H1 (cell line): ENCODE data around the gene MYO9B. TPM values are rescaled to one million over a fixed set of nuclear protein-coding genes. Genes with fewer than 3 reads are reported as not detected.
A peak's percentile ranks its signal among the peaks of the same experiment; 100 is the strongest.

Experiments
- CTCF ChIP-seq, 3 experiments: IDR thresholded peaks; 1 replicate in 2 of 3; 2 replicates in 1 of 3; pipeline versions ENCODE4 v1.5.1 to v1.6.1; 2011; ENCODE audit warnings: low read length in 3 of 3, mild to moderate bottlenecking in 3 of 3, inconsistent platforms in 2 of 3, low read depth in 1 of 3, moderate library complexity in 1 of 3; ENCODE audit not compliant: insufficient read depth in 1 of 3; ENCODE audit errors: control extremely low read depth in 1 of 3
- HDAC2 ChIP-seq, 2 experiments: fragments of 300-600 bp in 1 of 2; sonication (generic) in 1 of 2; IDR thresholded peaks; 2 replicates each; pipeline ENCODE4 v1.6.1; 2011 to 2012; ENCODE audit warnings: low read depth in 2 of 2, low read length in 2 of 2, mild to moderate bottlenecking in 2 of 2, moderate library complexity in 2 of 2, borderline replicate concordance in 1 of 2, inconsistent platforms in 1 of 2
- NANOG ChIP-seq: IDR thresholded peaks from 2 replicates; pipeline ENCODE4 v1.6.1; 2011; ENCODE audit warnings: low read length, low read depth, mild to moderate bottlenecking, inconsistent platforms; ENCODE audit not compliant: insufficient read depth, poor library complexity, severe bottlenecking
- POLR2AphosphoS5 ChIP-seq: IDR thresholded peaks from 2 replicates; pipeline ENCODE4 v1.6.1; 2011; ENCODE audit warnings: low read depth, low read length
- SIN3A ChIP-seq, 2 experiments: IDR thresholded peaks in 1 of 2; conservative IDR thresholded peaks in 1 of 2; 2 replicates each; pipeline ENCODE4 v1.6.1; 2011 to 2012; ENCODE audit warnings: low read length in 2 of 2, improper control_type of control experiment in 1 of 2, low read depth in 1 of 2, mild to moderate bottlenecking in 1 of 2
- TBP ChIP-seq: IDR thresholded peaks from 2 replicates; pipeline ENCODE4 v1.6.1; 2011; ENCODE audit warnings: low read depth, low read length, improper control_type of control experiment
- TEAD4 ChIP-seq: IDR thresholded peaks from 2 replicates; pipeline ENCODE4 v1.6.1; 2012; ENCODE audit warnings: low read depth, low read length, inconsistent platforms, mixed read lengths
- YY1 ChIP-seq: IDR thresholded peaks from 2 replicates; pipeline ENCODE4 v1.6.1; 2011; ENCODE audit warnings: low read depth, mild to moderate bottlenecking, low read length
- polyA plus RNA-seq, 7 experiments: library from polyadenylated mRNA; depleted of rRNA in 3 of 7; stranded (reverse) in 5 of 7; unstranded in 2 of 7; fragments of >200 nt in 5 of 7; fragments of 200-250 nt in 2 of 7; gene quantifications; 1 replicate in 5 of 7; 2 replicates in 1 of 7; 4 replicates in 1 of 7; pipeline versions ENCODE4 v1.2.1 to v1.2.3, GENCODE V29; 2011 to 2013; ENCODE audit warnings: missing spikeins in 2 of 7, mixed read lengths in 2 of 7
- total RNA-seq: library from RNA; stranded (reverse); fragmentation: NEBNext Ultra II Directional; extraction: Animal tissue kit (Norgen Biotek cat#: 25700); gene quantifications from 2 replicates; pipeline ENCODE4 v1.2.1, GENCODE V29; 2021

Gene MYO9B
- total and polyA plus RNA-seq, 2 of the 8 experiments (the other 6 are each of a cell fraction or from before 2014, with no cell fraction given): 27.6 to 77.1 TPM

DNA sequence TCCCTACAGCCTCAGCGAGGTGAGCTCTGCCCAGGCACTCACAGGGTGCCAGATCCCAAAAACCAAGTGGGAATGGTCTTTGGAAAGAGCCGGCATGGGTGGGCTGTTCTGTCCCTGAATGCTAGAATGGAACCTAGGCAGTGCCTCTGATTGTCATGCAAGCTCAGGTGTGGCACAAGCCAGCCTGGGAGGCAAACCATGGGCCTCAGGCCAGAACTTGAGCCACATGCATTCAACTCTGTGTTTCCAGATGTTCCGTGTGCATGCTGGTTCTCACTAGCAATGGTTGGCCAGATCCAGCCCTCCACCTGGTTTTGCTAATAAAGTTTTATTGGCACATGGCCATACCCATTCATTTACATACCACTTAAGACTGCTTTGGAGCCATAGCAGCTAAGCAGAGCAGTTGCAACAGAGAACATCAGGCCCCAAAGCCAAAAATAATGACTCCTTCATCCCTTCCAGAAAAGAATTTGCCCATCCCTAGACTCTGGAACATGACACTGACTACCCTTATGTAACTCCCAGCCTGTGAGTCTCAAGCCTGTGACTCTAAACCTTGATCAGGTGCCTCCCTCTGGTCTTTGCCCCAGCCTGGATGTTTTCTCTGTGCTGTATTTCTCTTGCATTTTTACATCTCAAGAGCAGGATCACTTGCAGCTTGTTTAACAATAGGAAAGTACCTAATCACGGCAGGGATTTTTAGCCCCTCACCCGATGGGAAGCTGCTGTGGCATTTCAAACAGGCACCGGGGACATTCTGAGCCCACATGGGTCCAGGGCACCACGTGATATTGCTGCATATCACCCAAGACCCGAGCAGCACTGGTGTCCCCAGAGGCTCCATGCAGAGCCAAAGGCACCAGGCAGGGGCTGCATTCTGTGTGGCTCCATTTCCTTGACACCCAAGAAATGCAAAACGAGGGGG is 84.2 kb downstream of the MYO9B start (continued):
- no peak for TF ChIP-seq CTCF (IDR thresholded peaks at IDR 0.05; ENCODE audit: control extremely low read depth in 1 of 3, insufficient read depth in 1 of 3, low read depth in 1 of 3, low read length in 3 of 3)
- no peak for TF ChIP-seq TBP
- TF ChIP-seq NANOG: peak; percentile 83
- peak; percentile 56; the same call in 1 of the 2 replicates for TF ChIP-seq TEAD4
- no peak for TF ChIP-seq SIN3A (conservative IDR thresholded peaks at IDR 0.05 in 1 of 2, IDR thresholded peaks at IDR 0.05 in 1 of 2; ENCODE audit: low read depth in 1 of 2, low read length in 2 of 2)
- no peak for TF ChIP-seq YY1
- TF ChIP-seq POLR2AphosphoS5: no peak; the same call in 1 of the 2 replicates
- 0 out of 4 replicates have a peak, but pooled peaks of 1 of the 2 experiments have one; percentile 65 for TF ChIP-seq HDAC2 (IDR thresholded peaks at IDR 0.05; ENCODE audit: borderline replicate concordance in 1 of 2, low read depth in 2 of 2, low read length in 2 of 2)
- TF ChIP-seq, all 59 proteins: peak for 13
